ENCODE data around the gene MDK. TPM values are rescaled to one million over a fixed set of nuclear protein-coding genes. Genes with fewer than 3 reads are reported as not detected.

MDK gene
- total and polyA plus RNA-seq, 2 donors (not counting 3 experiments of a cell fraction or from before 2014, with no cell fraction given) = 331 to 893 TPM

- peak overlapping the region; percentile 40 for H3K27ac ChIP-seq (ENCODE audit: insufficient read depth, low read depth, low read length)
- peak overlapping the region; percentile 9 to 61 (median 38) for H3K4me3 ChIP-seq (replicated peaks in 1 of 3; ENCODE audit: insufficient read depth in 1 of 3, low read depth in 1 of 3, low read length in 3 of 3)
- DNase-seq (ENCODE audit: low read depth, low spot score) = peak; percentile 54
- peaks cover 46% of the 10 kb centered on the region for H3K4me1 ChIP-seq (ENCODE audit: control insufficient read depth, extremely low read depth, insufficient read depth, low read length)
- H4K20me1 ChIP-seq (replicated peaks; ENCODE audit: control insufficient read depth, extremely low read depth, insufficient read depth, low read length) = no peaks in the 10 kb centered on the region
- H3K79me2 ChIP-seq (ENCODE audit: control insufficient read depth, insufficient read depth, low read length) = peaks cover 24% of the 10 kb centered on the region
- peak overlapping the region; percentile 81 for H3K4me2 ChIP-seq (ENCODE audit: insufficient read depth, low read length)
- no peaks in the 10 kb centered on the region for H3K27me3 ChIP-seq (ENCODE audit: control insufficient read depth in 2 of 2, insufficient read depth in 2 of 2, low read length in 2 of 2)
- no TSS peak for BruUV-seq (replicated peaks)
- dilution Hi-C loops (cut with MboI; ENCODE audit: extremely low pct_ligation_motif_present, low sequenced_read_pairs) = no loop called here
- H3K9me1 ChIP-seq (replicated peaks; ENCODE audit: control insufficient read depth, extremely low read depth, insufficient read depth, low read length) = no peaks in the 10 kb centered on the region
- ChIA-PET POLR2A (no interaction called here), CTCF (interaction anchor here (0.6 to 2.8 kb wide), 12 partner anchors 12 to 106 kb away, joined by 3 to 19 read pairs (median 4); partner anchors contain the start of gene CREB3L1)
- no peak for TF ChIP-seq MAX (IDR thresholded peaks at IDR 0.05; ENCODE audit: insufficient read depth, insufficient read length)
- peak; percentile 72 for TF ChIP-seq POLR2A (IDR thresholded peaks at IDR 0.05; ENCODE audit: low read depth, low read length)
- no peak for TF ChIP-seq EZH2 (IDR thresholded peaks at IDR 0.05; ENCODE audit: borderline replicate concordance, low read depth, low read length, severe bottlenecking)
- peak; percentile 56 for TF ChIP-seq POLR2AphosphoS5 (IDR thresholded peaks at IDR 0.05; ENCODE audit: insufficient read depth, low read depth, low read length)
- TF ChIP-seq FOS (IDR thresholded peaks at IDR 0.05; ENCODE audit: borderline replicate concordance, insufficient read depth, low read length) = no peak
- no peak for TF ChIP-seq GATA2 (IDR thresholded peaks at IDR 0.05; ENCODE audit: insufficient read depth, insufficient read length, low read depth, low read length)
- no peak for TF ChIP-seq JUN (IDR thresholded peaks at IDR 0.05; ENCODE audit: borderline replicate concordance, insufficient read depth, insufficient read length, low read depth)
- TF ChIP-seq, protein P1, sequence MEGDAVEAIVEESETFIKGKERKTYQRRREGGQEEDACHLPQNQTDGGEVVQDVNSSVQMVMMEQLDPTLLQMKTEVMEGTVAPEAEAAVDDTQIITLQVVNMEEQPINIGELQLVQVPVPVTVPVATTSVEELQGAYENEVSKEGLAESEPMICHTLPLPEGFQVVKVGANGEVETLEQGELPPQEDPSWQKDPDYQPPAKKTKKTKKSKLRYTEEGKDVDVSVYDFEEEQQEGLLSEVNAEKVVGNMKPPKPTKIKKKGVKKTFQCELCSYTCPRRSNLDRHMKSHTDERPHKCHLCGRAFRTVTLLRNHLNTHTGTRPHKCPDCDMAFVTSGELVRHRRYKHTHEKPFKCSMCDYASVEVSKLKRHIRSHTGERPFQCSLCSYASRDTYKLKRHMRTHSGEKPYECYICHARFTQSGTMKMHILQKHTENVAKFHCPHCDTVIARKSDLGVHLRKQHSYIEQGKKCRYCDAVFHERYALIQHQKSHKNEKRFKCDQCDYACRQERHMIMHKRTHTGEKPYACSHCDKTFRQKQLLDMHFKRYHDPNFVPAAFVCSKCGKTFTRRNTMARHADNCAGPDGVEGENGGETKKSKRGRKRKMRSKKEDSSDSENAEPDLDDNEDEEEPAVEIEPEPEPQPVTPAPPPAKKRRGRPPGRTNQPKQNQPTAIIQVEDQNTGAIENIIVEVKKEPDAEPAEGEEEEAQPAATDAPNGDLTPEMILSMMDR (IDR thresholded peaks at IDR 0.05; ENCODE audit: extremely low read depth in 1 of 2, insufficient read depth in 1 of 2, low read depth in 1 of 2, low read length in 2 of 2) = no peak
- no peak for TF ChIP-seq MYC (IDR thresholded peaks at IDR 0.05; ENCODE audit: low read depth, low read length)
- no peaks in the 10 kb centered on the region for H3K9me3 ChIP-seq (replicated peaks; ENCODE audit: control insufficient read depth, insufficient read depth, low read length)
- no peaks in the 10 kb centered on the region for H3K36me3 ChIP-seq (ENCODE audit: control insufficient read depth in 2 of 2, extremely low read depth in 1 of 2, insufficient read depth in 2 of 2, low read length in 2 of 2)
- H3K9ac ChIP-seq (replicated peaks; ENCODE audit: extremely low read depth, insufficient read depth, low read length) = peak overlapping the region; percentile 53
- intact Hi-C loops (cut with micrococcal nuclease) = loop anchor here (1.0 kb wide), 2 partner anchors 30 to 48 kb away; no protein-coding TSS in a partner anchor
- H2AFZ ChIP-seq (ENCODE audit: low read depth, low read length) = peak overlapping the region; percentile 45
- FAIRE-seq = peak; percentile 88
Observed at GRCh38 chr11:46345131-46345597, 36.3 kb upstream of the MDK start.
